Activated B cell treated with CpG ODN at 0.5 μM for 24 hours (primary cell): ENCODE data around the gene PTPN13. TPM values are rescaled to one million over a fixed set of nuclear protein-coding genes. Genes with fewer than 3 reads are reported as not detected.

ENCODE experiments used
- ATAC-seq: fragments of 200-7000 bp; cut with Tn5 transposase; one replicate; pipeline ENCODE4 v1.10.0; 2021; ENCODE audit warnings: low read depth, mild to moderate bottlenecking, moderate library complexity
- CTCF ChIA-PET: fragments of 350-600 bp; sonication (Branson Sonifier 250); formaldehyde crosslinking; loops from one replicate; lab custom pipeline; 2021; ENCODE audit warnings: antibody characterized with exemption; lab: Charles Lee
- POLR2A ChIA-PET: fragments of 350-600 bp; sonication (Branson Sonifier 250); formaldehyde crosslinking; loops from one replicate; lab custom pipeline; 2021; ENCODE audit warnings: antibody characterized with exemption; lab: Charles Lee
- DNase-seq: peaks from one replicate; pipeline ENCODE4 v3.0.0; 2022
- H3K27ac Mint-ChIP-seq: one replicate; pipeline ENCODE4 v1.8.0; 2020; ENCODE audit warnings: mixed read lengths
- H3K27me3 Mint-ChIP-seq: one replicate; pipeline ENCODE4 v1.8.0; 2021; ENCODE audit warnings: mixed read lengths
- H3K36me3 Mint-ChIP-seq: one replicate; pipeline ENCODE4 v1.8.0; 2021; ENCODE audit warnings: low read depth, mixed read lengths
- H3K4me1 Mint-ChIP-seq: one replicate; pipeline ENCODE4 v1.8.0; 2021; ENCODE audit warnings: mixed read lengths
- H3K4me3 Mint-ChIP-seq: one replicate; pipeline ENCODE4 v1.8.0; 2020; ENCODE audit warnings: mild to moderate bottlenecking, mixed read lengths
- H3K9me3 Mint-ChIP-seq: one replicate; pipeline ENCODE4 v1.8.0; 2020; ENCODE audit warnings: mixed read lengths
- intact Hi-C: fragments of 100-400 bp; cut with micrococcal nuclease; formaldehyde crosslinking; loops from one replicate; pipeline ENCODE4 v1.15.1; 2024
- total RNA-seq: library from RNA; stranded (reverse); gene quantifications from 2 replicates; pipeline ENCODE4 v1.2.3, GENCODE V29; 2022
- TF ChIP-seq, protein P1 (sequence below): fragments of 200-600 bp; IDR thresholded peaks from one replicate; pipeline ENCODE4 v1.8.0; 2022; ENCODE audit warnings: antibody characterized with exemption, mild to moderate bottlenecking

Gene PTPN13
- total RNA-seq, 1 donor from 2014 or later: 0.07 TPM

- ATAC-seq: no peak
- DNase-seq: no peak
- ChIA-PET CTCF (no interaction called here), POLR2A (no interaction called here)
- Mint-ChIP-seq H3K4me3 (no peak overlapping the region), H3K27me3 (peaks cover 33% of the 10 kb centered on the region), H3K4me1 (peaks cover 15% of the 10 kb centered on the region), H3K9me3 (no peaks in the 10 kb centered on the region), H3K36me3 (no peaks in the 10 kb centered on the region), H3K27ac (no peak overlapping the region)
- TF ChIP-seq, protein P1, sequence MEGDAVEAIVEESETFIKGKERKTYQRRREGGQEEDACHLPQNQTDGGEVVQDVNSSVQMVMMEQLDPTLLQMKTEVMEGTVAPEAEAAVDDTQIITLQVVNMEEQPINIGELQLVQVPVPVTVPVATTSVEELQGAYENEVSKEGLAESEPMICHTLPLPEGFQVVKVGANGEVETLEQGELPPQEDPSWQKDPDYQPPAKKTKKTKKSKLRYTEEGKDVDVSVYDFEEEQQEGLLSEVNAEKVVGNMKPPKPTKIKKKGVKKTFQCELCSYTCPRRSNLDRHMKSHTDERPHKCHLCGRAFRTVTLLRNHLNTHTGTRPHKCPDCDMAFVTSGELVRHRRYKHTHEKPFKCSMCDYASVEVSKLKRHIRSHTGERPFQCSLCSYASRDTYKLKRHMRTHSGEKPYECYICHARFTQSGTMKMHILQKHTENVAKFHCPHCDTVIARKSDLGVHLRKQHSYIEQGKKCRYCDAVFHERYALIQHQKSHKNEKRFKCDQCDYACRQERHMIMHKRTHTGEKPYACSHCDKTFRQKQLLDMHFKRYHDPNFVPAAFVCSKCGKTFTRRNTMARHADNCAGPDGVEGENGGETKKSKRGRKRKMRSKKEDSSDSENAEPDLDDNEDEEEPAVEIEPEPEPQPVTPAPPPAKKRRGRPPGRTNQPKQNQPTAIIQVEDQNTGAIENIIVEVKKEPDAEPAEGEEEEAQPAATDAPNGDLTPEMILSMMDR: no peak
- intact Hi-C loops: no loop called here
Observed at GRCh38 chr4:86596807-86597206, 2.7 kb downstream of the PTPN13 start.

DNA sequence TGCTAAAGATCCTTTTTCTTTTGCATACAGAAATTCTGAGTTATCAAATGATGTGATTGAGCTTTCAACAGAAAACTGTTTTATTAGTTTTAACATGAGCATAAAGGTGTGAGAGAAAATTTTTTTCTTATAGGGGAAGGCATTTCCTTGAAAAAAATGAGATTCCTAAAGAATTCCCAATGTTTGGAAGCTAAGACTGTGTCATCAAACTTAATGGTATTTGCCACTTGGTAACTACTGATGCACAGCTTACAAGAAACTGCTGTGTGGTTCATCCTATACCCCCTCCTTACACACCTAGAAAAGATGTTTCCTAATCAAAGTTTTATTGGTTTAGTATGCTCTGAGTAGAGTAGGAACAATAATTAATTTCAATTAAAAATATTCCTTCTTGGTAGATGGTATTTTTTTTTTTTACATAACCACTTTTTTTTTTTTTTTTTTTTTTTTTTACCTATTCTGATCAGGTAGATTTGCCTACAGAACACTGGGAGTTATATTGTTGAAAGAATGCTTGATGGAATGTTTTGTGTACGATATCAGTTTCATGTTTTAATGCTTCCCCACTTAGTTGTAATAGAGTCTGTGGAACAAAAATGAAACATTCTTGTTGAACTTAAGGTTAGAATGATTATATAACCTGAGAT is 6.0 kb downstream of the PTPN13 start:
- TF ChIP-seq, protein P1: no peak
- H3K4me3 Mint-ChIP-seq: no peak overlapping the region
- DNase-seq (no peak), ATAC-seq (no peak)
- no peak overlapping the region for H3K27ac Mint-ChIP-seq
- no peaks in the 10 kb centered on the region for H3K9me3 Mint-ChIP-seq
- H3K4me1 Mint-ChIP-seq: peaks cover 4% of the 10 kb centered on the region
- H3K36me3 Mint-ChIP-seq: no peaks in the 10 kb centered on the region
- ChIA-PET CTCF (no interaction called here), POLR2A (no interaction called here)
- H3K27me3 Mint-ChIP-seq: peaks cover 19% of the 10 kb centered on the region
- intact Hi-C loops: no loop called here

DNA sequence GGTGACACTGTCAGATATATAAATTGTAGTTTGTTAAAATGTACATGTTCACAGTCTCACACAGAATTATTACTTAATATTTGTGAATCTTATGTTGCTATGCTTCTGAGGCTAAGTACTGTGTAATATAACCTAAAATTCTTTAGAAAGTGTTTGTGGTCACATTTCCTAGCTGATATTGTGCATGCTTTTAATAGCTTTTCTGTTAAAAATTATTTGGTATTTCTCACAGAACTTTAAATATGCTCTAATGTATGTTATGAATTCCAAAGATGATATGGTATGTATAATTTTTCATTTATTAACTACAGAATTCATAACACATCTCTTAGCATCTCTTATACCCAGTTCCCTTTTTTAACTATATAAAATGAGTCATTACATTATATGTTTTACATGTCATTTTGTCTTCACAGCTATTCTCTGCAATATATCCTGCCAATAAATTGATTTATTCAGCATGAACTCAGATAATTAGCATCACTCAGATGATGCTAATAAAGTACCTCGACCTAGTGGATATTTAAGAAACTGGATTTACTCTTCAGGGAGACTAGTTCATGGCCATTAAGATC is 9.3 kb downstream of the PTPN13 start:
- ChIA-PET CTCF (no interaction called here), POLR2A (no interaction called here)
- Mint-ChIP-seq H3K36me3 (no peaks in the 10 kb centered on the region), H3K4me1 (no peaks in the 10 kb centered on the region), H3K4me3 (no peak overlapping the region), H3K27ac (no peak overlapping the region), H3K9me3 (no peaks in the 10 kb centered on the region), H3K27me3 (peaks cover 2% of the 10 kb centered on the region)
- ATAC-seq: no peak
- TF ChIP-seq, protein P1: no peak
- intact Hi-C loops: no loop called here
- DNase-seq: no peak

- Mint-ChIP-seq H3K27me3 (peaks cover 2% of the 10 kb centered on the region), H3K27ac (no peak overlapping the region), H3K4me3 (no peak overlapping the region), H3K36me3 (no peaks in the 10 kb centered on the region), H3K9me3 (no peaks in the 10 kb centered on the region), H3K4me1 (no peaks in the 10 kb centered on the region)
- ChIA-PET CTCF (no interaction called here), POLR2A (no interaction called here)
- ATAC-seq (no peak), DNase-seq (no peak)
- TF ChIP-seq, protein P1: no peak
- intact Hi-C loops: no loop called here
Observed at GRCh38 chr4:86606809-86607208, 12.7 kb downstream of the PTPN13 start.

- ChIA-PET CTCF (no interaction called here), POLR2A (no interaction called here)
- DNase-seq (no peak), ATAC-seq (no peak)
- H3K36me3 Mint-ChIP-seq: no peaks in the 10 kb centered on the region
- peaks cover 2% of the 10 kb centered on the region for H3K27me3 Mint-ChIP-seq
- no peak overlapping the region for H3K4me3 Mint-ChIP-seq
- H3K9me3 Mint-ChIP-seq: no peaks in the 10 kb centered on the region
- H3K27ac Mint-ChIP-seq: no peak overlapping the region
- TF ChIP-seq, protein P1: no peak
- no peaks in the 10 kb centered on the region for H3K4me1 Mint-ChIP-seq
- intact Hi-C loops: no loop called here
Observed at GRCh38 chr4:86608757-86609375, 14.8 kb downstream of the PTPN13 start.
